SU-DHL-6 (cell line): ENCODE data around the gene MGMT.

Experiments
- CTCF ChIP-seq: fragments of 200-600 bp; sonication (generic); IDR thresholded peaks from one replicate; pipeline ENCODE4 v1.5.1; 2017; ENCODE audit warnings: antibody characterized with exemption, mild to moderate bottlenecking, low read length, moderate library complexity; ENCODE audit not compliant: insufficient read depth, poor library complexity, severe bottlenecking
- EZH2phosphoT487 ChIP-seq: fragments of 200-600 bp; sonication (generic), shearing (Covaris generic); conservative IDR thresholded peaks from 2 replicates; pipeline ENCODE4 v1.6.1; 2018; ENCODE audit warnings: mild to moderate bottlenecking, antibody characterized with exemption, low read length, moderate library complexity, mixed read lengths

- TF ChIP-seq CTCF (no peak), EZH2phosphoT487 (no peak)
Observed at GRCh38 chr10:129448086-129448485, 19.0 kb upstream of the MGMT start.
